ENCODE measurements around the gene SLC25A36. TPM values are rescaled to one million over a fixed set of nuclear protein-coding genes. Genes with fewer than 3 reads are reported as not detected.
"Not testable (repeated sequence)": the region's sequence is repeated elsewhere in the genome, so short reads cannot be mapped to it uniquely, and the experiment has no call there.

SLC25A36 gene
- total RNA-seq, 6 donors from 2014 or later: 49.2 to 172 (median 81.8) TPM

DNA sequence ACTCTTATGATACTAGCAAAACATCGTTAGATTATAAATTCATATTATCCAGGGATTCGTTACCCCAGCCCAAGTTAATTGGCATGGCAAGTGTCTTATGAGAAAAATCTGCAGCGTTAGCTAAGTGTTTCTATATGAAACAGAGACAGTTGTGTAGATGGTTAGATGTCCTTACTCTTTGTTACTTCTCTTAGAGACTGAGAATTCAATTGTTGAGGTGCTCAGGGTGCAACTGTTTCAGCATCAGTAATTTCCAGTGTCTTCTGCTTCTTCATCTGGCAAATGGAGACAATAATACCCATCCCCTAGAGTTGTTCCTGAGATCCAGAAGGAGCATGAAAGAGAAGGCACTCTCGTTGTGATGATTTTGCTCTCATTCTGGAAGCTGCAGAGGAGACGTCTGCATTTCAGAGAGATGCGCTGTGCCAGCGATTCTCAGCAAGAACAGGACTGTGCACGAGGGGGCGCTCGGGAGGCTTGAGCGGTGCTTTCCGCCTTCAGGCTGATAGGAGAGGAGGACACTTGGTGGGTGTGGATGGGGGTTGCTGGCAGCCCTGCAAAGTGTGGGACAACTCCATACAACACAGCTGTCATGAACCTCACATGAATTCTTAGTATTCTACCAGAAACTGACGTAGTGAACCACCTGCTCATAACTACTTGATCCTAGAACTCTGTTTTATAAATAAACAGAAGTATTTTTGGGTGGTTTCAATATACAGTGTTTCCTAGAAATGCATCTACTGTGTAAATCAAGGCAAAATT lies 69.8 kb downstream of the SLC25A36 start:
- no peak for TF ChIP-seq POLR2A (IDR thresholded peaks at IDR 0.05)
- TF ChIP-seq, protein P1, sequence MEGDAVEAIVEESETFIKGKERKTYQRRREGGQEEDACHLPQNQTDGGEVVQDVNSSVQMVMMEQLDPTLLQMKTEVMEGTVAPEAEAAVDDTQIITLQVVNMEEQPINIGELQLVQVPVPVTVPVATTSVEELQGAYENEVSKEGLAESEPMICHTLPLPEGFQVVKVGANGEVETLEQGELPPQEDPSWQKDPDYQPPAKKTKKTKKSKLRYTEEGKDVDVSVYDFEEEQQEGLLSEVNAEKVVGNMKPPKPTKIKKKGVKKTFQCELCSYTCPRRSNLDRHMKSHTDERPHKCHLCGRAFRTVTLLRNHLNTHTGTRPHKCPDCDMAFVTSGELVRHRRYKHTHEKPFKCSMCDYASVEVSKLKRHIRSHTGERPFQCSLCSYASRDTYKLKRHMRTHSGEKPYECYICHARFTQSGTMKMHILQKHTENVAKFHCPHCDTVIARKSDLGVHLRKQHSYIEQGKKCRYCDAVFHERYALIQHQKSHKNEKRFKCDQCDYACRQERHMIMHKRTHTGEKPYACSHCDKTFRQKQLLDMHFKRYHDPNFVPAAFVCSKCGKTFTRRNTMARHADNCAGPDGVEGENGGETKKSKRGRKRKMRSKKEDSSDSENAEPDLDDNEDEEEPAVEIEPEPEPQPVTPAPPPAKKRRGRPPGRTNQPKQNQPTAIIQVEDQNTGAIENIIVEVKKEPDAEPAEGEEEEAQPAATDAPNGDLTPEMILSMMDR (IDR thresholded peaks at IDR 0.05): peak; percentile 56 to 78 (median 62)
- no peak for TF ChIP-seq EP300 (IDR thresholded peaks at IDR 0.05)
- TF ChIP-seq POLR2AphosphoS5 (IDR thresholded peaks at IDR 0.05): no peak
- no peaks in the 10 kb centered on the region for H3K36me3 ChIP-seq
- H3K27me3 ChIP-seq: no peaks in the 10 kb centered on the region
- WGBS, 2 donors: 24% methylated on average over 13 of the region's 13 CpGs
- ATAC-seq (ENCODE audit: low FRiP score in 2 of 2) (peak; percentile 82 to 87), DNase-seq (peak; percentile 60 to 72)
- no peak overlapping the region for H3K4me3 ChIP-seq
- no peaks in the 10 kb centered on the region for H3K9me3 ChIP-seq
- no peak overlapping the region for H3K27ac ChIP-seq
- no peaks in the 10 kb centered on the region for H3K4me1 ChIP-seq

DNA sequence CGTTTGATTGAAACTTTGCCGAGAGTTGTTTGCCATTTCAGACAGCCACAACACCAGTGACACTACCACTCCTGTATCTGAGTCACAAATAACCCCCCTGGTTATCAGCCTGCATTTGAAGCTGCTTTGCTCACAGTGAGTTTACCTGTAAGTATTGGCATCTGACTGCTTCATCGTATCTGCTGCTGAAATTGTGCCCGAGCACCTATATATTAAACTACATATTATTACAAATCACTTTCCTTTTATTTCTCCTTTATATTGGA lies 70.3 kb downstream of the SLC25A36 start:
- ATAC-seq (ENCODE audit: low FRiP score in 2 of 2) (no peak), DNase-seq (no peak)
- Histone ChIP-seq H3K9me3 (no peaks in the 10 kb centered on the region), H3K4me1 (no peaks in the 10 kb centered on the region), H3K27ac (no peak overlapping the region), H3K36me3 (no peaks in the 10 kb centered on the region), H3K4me3 (no peak overlapping the region), H3K27me3 (no peaks in the 10 kb centered on the region)
- WGBS, 2 donors: 59 to 66% methylated on average over 4 of the region's 4 CpGs
- TF ChIP-seq, protein P1 (IDR thresholded peaks at IDR 0.05): no peak
- TF ChIP-seq POLR2AphosphoS5 (IDR thresholded peaks at IDR 0.05) (no peak), POLR2A (IDR thresholded peaks at IDR 0.05) (no peak), EP300 (IDR thresholded peaks at IDR 0.05) (no peak)

DNA sequence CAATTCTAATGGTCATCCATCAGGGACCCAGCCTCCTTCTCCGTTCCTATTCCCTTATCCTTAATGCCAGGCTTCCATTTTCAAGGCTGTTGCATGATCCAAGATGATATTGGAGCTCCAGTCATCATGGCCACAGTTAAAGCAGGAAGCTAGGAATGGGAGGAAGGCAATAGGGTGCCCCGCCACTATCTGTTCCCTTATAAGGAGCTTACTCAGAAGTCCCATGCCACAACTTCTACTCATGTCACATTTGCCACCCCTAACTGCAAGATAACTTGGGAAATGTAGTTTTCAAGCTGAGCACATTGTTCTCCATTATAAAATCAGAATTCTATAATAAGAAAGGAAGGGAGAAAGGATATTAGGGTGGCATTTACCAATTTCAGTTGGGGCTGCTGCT lies 70.9 kb downstream of the SLC25A36 start:
- TF ChIP-seq, protein P1 (IDR thresholded peaks at IDR 0.05): no peak
- no peak for TF ChIP-seq POLR2A (IDR thresholded peaks at IDR 0.05)
- TF ChIP-seq EP300 (IDR thresholded peaks at IDR 0.05): no peak
- no peak for TF ChIP-seq POLR2AphosphoS5 (IDR thresholded peaks at IDR 0.05)
- no peaks in the 10 kb centered on the region for H3K9me3 ChIP-seq
- H3K4me1 ChIP-seq: no peaks in the 10 kb centered on the region
- ATAC-seq (ENCODE audit: low FRiP score in 2 of 2) (no peak), DNase-seq (no peak)
- no peak overlapping the region for H3K4me3 ChIP-seq
- no peaks in the 10 kb centered on the region for H3K36me3 ChIP-seq
- H3K27ac ChIP-seq: no peak overlapping the region
- 79 to 90% methylated on average over 2 of the region's 2 CpGs for WGBS, 2 donors
- H3K27me3 ChIP-seq: no peaks in the 10 kb centered on the region

DNA sequence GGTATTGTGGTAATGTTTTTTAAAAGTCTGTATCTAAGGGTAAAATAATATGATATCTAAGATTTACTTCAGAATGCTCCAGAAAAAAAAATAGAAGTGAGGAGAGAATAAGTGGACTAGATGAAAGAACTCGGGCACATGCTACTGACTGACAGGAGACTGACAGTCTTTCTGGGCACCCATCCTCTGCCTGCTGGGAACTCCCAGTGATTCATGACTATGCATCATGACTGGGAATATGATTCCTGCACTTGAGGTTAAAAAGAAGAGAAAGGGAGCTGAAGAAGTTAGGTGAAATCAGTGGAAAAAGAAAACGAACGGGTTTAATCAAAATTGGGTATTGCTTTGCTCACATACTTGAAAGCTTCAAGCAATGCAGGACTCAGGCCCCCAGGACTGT lies 73.8 kb downstream of the SLC25A36 start:
- H3K4me3 ChIP-seq: no peak overlapping the region
- WGBS, 2 donors: 87 to 92% methylated on average over 3 of the region's 3 CpGs
- no peaks in the 10 kb centered on the region for H3K36me3 ChIP-seq
- TF ChIP-seq POLR2A (IDR thresholded peaks at IDR 0.05) (no peak), POLR2AphosphoS5 (IDR thresholded peaks at IDR 0.05) (no peak), EP300 (IDR thresholded peaks at IDR 0.05) (no peak)
- TF ChIP-seq, protein P1 (IDR thresholded peaks at IDR 0.05): no peak
- no peaks in the 10 kb centered on the region for H3K4me1 ChIP-seq
- H3K27ac ChIP-seq: no peak overlapping the region
- ATAC-seq (ENCODE audit: low FRiP score in 2 of 2): no peak
- DNase-seq: no peak
- no peaks in the 10 kb centered on the region for H3K27me3 ChIP-seq
- H3K9me3 ChIP-seq: no peaks in the 10 kb centered on the region

DNA sequence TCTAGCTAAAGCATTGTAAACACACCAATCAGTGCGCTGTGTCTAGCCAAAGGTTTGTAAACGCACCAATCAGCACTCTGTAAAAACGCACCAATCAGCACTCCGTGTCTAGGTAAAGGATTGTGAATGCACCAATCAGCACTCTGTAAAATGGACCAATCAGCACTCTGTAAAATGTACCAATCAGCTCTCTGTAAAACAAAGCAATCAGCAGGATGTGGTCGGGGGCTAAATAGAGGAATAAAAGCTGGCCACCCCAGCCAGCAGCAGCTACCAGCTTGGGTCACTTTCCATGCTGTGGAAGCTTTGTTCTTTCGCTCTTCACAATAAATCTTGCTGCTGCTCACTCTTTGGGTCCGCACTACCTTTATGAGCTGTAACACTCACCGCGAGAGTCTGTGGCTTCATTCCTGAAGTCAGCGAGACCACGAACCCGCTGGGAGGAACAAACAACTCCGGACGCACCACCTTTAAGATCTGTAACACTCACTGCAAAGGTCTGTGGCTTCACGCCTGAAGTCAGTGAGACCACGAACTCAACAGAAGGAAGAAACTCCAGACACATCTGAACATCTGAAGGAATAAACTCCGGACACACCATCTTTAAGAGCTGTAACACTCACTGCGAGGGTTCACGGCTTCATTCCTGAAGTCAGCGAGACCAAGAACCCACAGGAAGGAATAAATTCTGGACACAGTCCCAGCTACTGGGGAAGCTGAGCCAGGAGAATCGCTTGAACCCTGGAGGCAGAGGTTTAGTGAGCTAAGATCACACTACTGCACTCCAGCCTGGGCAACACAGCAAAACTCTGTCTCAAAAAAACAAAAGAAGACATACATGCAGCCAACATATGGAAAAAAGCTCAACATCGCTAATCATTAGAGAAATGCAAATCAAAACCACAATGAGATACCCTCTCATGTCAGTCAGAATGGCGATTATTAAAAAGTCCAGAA lies 76.0 kb downstream of the SLC25A36 start:
- ATAC-seq (ENCODE audit: low FRiP score in 2 of 2); H3K4me1 ChIP-seq; H3K36me3 ChIP-seq; H3K27ac ChIP-seq; H3K4me3 ChIP-seq; DNase-seq; H3K9me3 ChIP-seq; H3K27me3 ChIP-seq: not testable (repeated sequence)
- WGBS, 2 donors: 63 to 72% methylated on average over 18 to 20 of the region's 23 CpGs
